GM20431 (cell line): Measurements from ENCODE around the gene CYP26A1.

ENCODE experiments used
- in situ Hi-C: fragments of 300-500 bp; cut with MseI, MboI; formaldehyde crosslinking; loops from one replicate; pipeline ENCODE4 v1.15.0; 2020; ENCODE audit warnings: low sequenced_read_pairs; ENCODE audit not compliant: unreplicated experiment

The CYP26A1 gene

GRCh38 chr10:93063977-93064660, 9.6 kb upstream of the CYP26A1 start:
- in situ Hi-C loops, result no loop called here

GRCh38 chr10:93064874-93065660, 8.6 kb upstream of the CYP26A1 start:
- in situ Hi-C loops, result no loop called here

GRCh38 chr10:93065675-93066543, 7.8 kb upstream of the CYP26A1 start:
- in situ Hi-C loops, result no loop called here

GRCh38 chr10:93066544-93066913, 7.2 kb upstream of the CYP26A1 start:
- in situ Hi-C loops, result no loop called here

GRCh38 chr10:93067443-93068365, 6.0 kb upstream of the CYP26A1 start:
- in situ Hi-C loops, result no loop called here

- in situ Hi-C loops, result no loop called here
Measured at GRCh38 chr10:93068411-93069244, 5.1 kb upstream of the CYP26A1 start.

- in situ Hi-C loops, result no loop called here
Measured at GRCh38 chr10:93069245-93069561, 4.5 kb upstream of the CYP26A1 start.

GRCh38 chr10:93070378-93071176, 3.1 kb upstream of the CYP26A1 start:
- in situ Hi-C loops, result no loop called here

- in situ Hi-C loops, result no loop called here
Measured at GRCh38 chr10:93071177-93071472, 2.6 kb upstream of the CYP26A1 start.

- in situ Hi-C loops, result no loop called here
Measured at GRCh38 chr10:93071674-93072224, 1.9 kb upstream of the CYP26A1 start.

- in situ Hi-C loops, result no loop called here
Measured at GRCh38 chr10:93072225-93072712, 1.4 kb upstream of the CYP26A1 start.

- in situ Hi-C loops, result no loop called here
Measured at GRCh38 chr10:93072713-93073538, 767 bp upstream of the CYP26A1 start.

- in situ Hi-C loops, result no loop called here
Measured at GRCh38 chr10:93074147-93074596, 479 bp downstream of the CYP26A1 start.

GRCh38 chr10:93074597-93075368, 1.1 kb downstream of the CYP26A1 start:
- in situ Hi-C loops, result no loop called here

- in situ Hi-C loops, result no loop called here
Measured at GRCh38 chr10:93075369-93076221, 1.9 kb downstream of the CYP26A1 start.
